ENCODE data around the gene ARHGEF5. TPM values are rescaled to one million over a fixed set of nuclear protein-coding genes. Genes with fewer than 3 reads are reported as not detected.
"Not testable (repeated sequence)": the region's sequence is repeated elsewhere in the genome, so short reads cannot be mapped to it uniquely, and the experiment has no call there.

The ARHGEF5 gene
- 1.0 and 2.5 TPM in 2 replicates for total RNA-seq (2014; rRNA removed; shearing (Covaris generic))
- polyA plus RNA-seq (2015; cell fraction: cytosol; rRNA removed): 1.9 and 2.0 TPM in 2 replicates
- 2.8 and 3.5 TPM in 2 replicates for polyA plus RNA-seq (2015; cell fraction: nucleus; rRNA removed)

- not testable (repeated sequence) for DNase-seq (ENCODE audit: low read depth)
Observed at GRCh38 chr7:144355176-144355822, at the start of gene ARHGEF5. Gene ARHGEF5 (plus strand): TSS chr7:144355402. CDS start chr7:144362670, 7,268 bp downstream.

GRCh38 chr7:144309702-144310101 is 45.5 kb upstream of the ARHGEF5 start:
- DNase-seq (ENCODE audit: low read depth): not testable (repeated sequence)

- DNase-seq (ENCODE audit: low read depth): not testable (repeated sequence)
Observed at GRCh38 chr7:144311218-144311617, 44.0 kb upstream of the ARHGEF5 start.

- not testable (repeated sequence) for DNase-seq (ENCODE audit: low read depth)
Observed at GRCh38 chr7:144311872-144312469, 43.2 kb upstream of the ARHGEF5 start, which contains the start of gene OR2A1. Gene OR2A1 (plus strand): TSS chr7:144312419. CDS start chr7:144318125, 5,706 bp downstream.

- DNase-seq (ENCODE audit: low read depth): not testable (repeated sequence)
Observed at GRCh38 chr7:144317537-144317936, 37.7 kb upstream of the ARHGEF5 start.

GRCh38 chr7:144319547-144319946 is 35.7 kb upstream of the ARHGEF5 start:
- DNase-seq (ENCODE audit: low read depth): not testable (repeated sequence)

GRCh38 chr7:144321677-144322206 is 33.5 kb upstream of the ARHGEF5 start:
- DNase-seq (ENCODE audit: low read depth): not testable (repeated sequence)

- not testable (repeated sequence) for DNase-seq (ENCODE audit: low read depth)
Observed at GRCh38 chr7:144323359-144323758, 31.8 kb upstream of the ARHGEF5 start.

- DNase-seq (ENCODE audit: low read depth): not testable (repeated sequence)
Observed at GRCh38 chr7:144325868-144326267, 29.3 kb upstream of the ARHGEF5 start.

GRCh38 chr7:144330044-144330443 is 25.2 kb upstream of the ARHGEF5 start:
- not testable (repeated sequence) for DNase-seq (ENCODE audit: low read depth)

- not testable (repeated sequence) for DNase-seq (ENCODE audit: low read depth)
Observed at GRCh38 chr7:144331221-144331995, 23.8 kb upstream of the ARHGEF5 start.

- DNase-seq (ENCODE audit: low read depth): not testable (repeated sequence)
Observed at GRCh38 chr7:144331996-144332288, 23.3 kb upstream of the ARHGEF5 start.

GRCh38 chr7:144348625-144349024 is 6.6 kb upstream of the ARHGEF5 start:
- not testable (repeated sequence) for DNase-seq (ENCODE audit: low read depth)

- peak; percentile 0 for DNase-seq (ENCODE audit: low read depth)
Observed at GRCh38 chr7:144351667-144352066, 3.5 kb upstream of the ARHGEF5 start.

GRCh38 chr7:144356185-144356584 is 983 bp downstream of the ARHGEF5 start:
- not testable (repeated sequence) for DNase-seq (ENCODE audit: low read depth)

GRCh38 chr7:144356860-144357259 is 1.7 kb downstream of the ARHGEF5 start:
- DNase-seq (ENCODE audit: low read depth): not testable (repeated sequence)

- DNase-seq (ENCODE audit: low read depth): not testable (repeated sequence)
Observed at GRCh38 chr7:144362061-144362460, 6.9 kb downstream of the ARHGEF5 start.

GRCh38 chr7:144365523-144365922 is 10.3 kb downstream of the ARHGEF5 start:
- not testable (repeated sequence) for DNase-seq (ENCODE audit: low read depth)

- not testable (repeated sequence) for DNase-seq (ENCODE audit: low read depth)
Observed at GRCh38 chr7:144367250-144367649, 12.0 kb downstream of the ARHGEF5 start.

GRCh38 chr7:144369221-144369620 is 14.0 kb downstream of the ARHGEF5 start:
- not testable (repeated sequence) for DNase-seq (ENCODE audit: low read depth)

GRCh38 chr7:144378651-144379050 is 23.4 kb downstream of the ARHGEF5 start:
- DNase-seq (ENCODE audit: low read depth): peak; percentile 56

Measured in HT1080 (cell line).